ENCODE measurements around the gene PTPRM. TPM values are rescaled to one million over a fixed set of nuclear protein-coding genes. Genes with fewer than 3 reads are reported as not detected.

The PTPRM gene
- polyA plus RNA-seq, 1 donor from 2014 or later, result 126 TPM

DNA sequence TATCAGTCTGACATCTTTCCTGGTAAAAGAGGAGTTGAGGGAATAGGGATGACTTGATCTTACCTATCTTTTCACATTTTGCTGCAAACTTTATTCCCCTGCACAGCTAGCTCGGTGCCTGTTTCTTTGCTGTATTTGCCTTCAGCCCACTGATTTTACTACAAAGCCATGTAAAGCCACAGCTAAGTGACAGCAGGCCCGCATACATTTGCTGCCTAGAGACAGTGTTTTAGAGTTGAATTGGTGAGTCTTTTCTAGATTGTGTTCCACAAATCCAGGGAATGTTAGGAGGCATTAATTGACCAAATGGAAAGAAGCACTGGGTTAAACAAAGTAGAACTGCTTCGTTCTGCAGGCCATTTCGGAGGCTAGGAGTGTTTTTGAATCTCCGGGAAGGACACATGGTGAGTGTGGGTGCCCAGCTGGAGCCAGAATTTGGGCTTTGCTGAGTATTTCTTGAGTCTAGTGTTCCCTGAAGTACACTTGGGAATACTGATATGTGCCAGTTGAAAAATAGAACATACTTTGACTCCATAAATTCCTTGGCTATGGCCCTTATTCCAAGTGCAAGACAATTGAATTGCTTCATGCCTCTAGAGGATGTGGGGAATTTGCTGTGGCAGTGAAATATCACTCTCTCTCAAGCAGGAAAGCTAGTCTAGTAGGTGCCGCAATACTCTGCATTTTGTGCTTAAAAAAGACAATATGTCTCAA lies 329.8 kb downstream of the PTPRM start:
- H2AFZ ChIP-seq (ENCODE audit: low read depth, low read length), result no peak overlapping the region
- no peaks in the 10 kb centered on the region for H3K9me2 ChIP-seq (ENCODE audit: insufficient read depth, low read length)
- no peak for TF ChIP-seq MXI1 (conservative IDR thresholded peaks at IDR 0.05; ENCODE audit: poor library complexity, severe bottlenecking)
- TF ChIP-seq TAF1 (IDR thresholded peaks at IDR 0.05; ENCODE audit: low read depth), result no peak
- TF ChIP-seq, protein P1, sequence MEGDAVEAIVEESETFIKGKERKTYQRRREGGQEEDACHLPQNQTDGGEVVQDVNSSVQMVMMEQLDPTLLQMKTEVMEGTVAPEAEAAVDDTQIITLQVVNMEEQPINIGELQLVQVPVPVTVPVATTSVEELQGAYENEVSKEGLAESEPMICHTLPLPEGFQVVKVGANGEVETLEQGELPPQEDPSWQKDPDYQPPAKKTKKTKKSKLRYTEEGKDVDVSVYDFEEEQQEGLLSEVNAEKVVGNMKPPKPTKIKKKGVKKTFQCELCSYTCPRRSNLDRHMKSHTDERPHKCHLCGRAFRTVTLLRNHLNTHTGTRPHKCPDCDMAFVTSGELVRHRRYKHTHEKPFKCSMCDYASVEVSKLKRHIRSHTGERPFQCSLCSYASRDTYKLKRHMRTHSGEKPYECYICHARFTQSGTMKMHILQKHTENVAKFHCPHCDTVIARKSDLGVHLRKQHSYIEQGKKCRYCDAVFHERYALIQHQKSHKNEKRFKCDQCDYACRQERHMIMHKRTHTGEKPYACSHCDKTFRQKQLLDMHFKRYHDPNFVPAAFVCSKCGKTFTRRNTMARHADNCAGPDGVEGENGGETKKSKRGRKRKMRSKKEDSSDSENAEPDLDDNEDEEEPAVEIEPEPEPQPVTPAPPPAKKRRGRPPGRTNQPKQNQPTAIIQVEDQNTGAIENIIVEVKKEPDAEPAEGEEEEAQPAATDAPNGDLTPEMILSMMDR (IDR thresholded peaks at IDR 0.05; ENCODE audit: poor library complexity, severe bottlenecking), result no peak
- no peak for TF ChIP-seq POLR2AphosphoS5 (IDR thresholded peaks at IDR 0.05)
- TF ChIP-seq EZH2 (IDR thresholded peaks at IDR 0.05; ENCODE audit: borderline replicate concordance, insufficient read depth, low read length, poor library complexity, severe bottlenecking), result no peak
- TF ChIP-seq, protein P2, sequence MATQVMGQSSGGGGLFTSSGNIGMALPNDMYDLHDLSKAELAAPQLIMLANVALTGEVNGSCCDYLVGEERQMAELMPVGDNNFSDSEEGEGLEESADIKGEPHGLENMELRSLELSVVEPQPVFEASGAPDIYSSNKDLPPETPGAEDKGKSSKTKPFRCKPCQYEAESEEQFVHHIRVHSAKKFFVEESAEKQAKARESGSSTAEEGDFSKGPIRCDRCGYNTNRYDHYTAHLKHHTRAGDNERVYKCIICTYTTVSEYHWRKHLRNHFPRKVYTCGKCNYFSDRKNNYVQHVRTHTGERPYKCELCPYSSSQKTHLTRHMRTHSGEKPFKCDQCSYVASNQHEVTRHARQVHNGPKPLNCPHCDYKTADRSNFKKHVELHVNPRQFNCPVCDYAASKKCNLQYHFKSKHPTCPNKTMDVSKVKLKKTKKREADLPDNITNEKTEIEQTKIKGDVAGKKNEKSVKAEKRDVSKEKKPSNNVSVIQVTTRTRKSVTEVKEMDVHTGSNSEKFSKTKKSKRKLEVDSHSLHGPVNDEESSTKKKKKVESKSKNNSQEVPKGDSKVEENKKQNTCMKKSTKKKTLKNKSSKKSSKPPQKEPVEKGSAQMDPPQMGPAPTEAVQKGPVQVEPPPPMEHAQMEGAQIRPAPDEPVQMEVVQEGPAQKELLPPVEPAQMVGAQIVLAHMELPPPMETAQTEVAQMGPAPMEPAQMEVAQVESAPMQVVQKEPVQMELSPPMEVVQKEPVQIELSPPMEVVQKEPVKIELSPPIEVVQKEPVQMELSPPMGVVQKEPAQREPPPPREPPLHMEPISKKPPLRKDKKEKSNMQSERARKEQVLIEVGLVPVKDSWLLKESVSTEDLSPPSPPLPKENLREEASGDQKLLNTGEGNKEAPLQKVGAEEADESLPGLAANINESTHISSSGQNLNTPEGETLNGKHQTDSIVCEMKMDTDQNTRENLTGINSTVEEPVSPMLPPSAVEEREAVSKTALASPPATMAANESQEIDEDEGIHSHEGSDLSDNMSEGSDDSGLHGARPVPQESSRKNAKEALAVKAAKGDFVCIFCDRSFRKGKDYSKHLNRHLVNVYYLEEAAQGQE (IDR thresholded peaks at IDR 0.05; ENCODE audit: borderline replicate concordance), result no peak
- no peak for TF ChIP-seq EP300 (conservative IDR thresholded peaks at IDR 0.05; ENCODE audit: poor library complexity, severe bottlenecking)
- TF ChIP-seq RAD21 (conservative IDR thresholded peaks at IDR 0.05), result no peak
- TF ChIP-seq SMC3 (conservative IDR thresholded peaks at IDR 0.05; ENCODE audit: poor library complexity), result no peak
- no peaks in the 10 kb centered on the region for H3K36me3 ChIP-seq (ENCODE audit: insufficient read depth, low read length)
- H3K9me3 ChIP-seq (ENCODE audit: low read length), result no peaks in the 10 kb centered on the region
- no peak overlapping the region for H3K4me3 ChIP-seq (ENCODE audit: low read length)
- H3K27me3 ChIP-seq (ENCODE audit: insufficient read depth, low read depth, low read length), result no peaks in the 10 kb centered on the region
- H3K4me2 ChIP-seq (ENCODE audit: low read length), result no peak overlapping the region
- H3F3A ChIP-seq (ENCODE audit: insufficient read depth, low read length, poor library complexity, severe bottlenecking), result no peaks in the 10 kb centered on the region
- H3K27ac ChIP-seq (ENCODE audit: low read length), result no peak overlapping the region
- no peaks in the 10 kb centered on the region for H3K79me2 ChIP-seq (replicated peaks; ENCODE audit: insufficient read depth, low read length)
- H3K9ac ChIP-seq (ENCODE audit: low read length), result no peak overlapping the region
- H4K20me1 ChIP-seq (ENCODE audit: insufficient read depth), result no peaks in the 10 kb centered on the region

DNA sequence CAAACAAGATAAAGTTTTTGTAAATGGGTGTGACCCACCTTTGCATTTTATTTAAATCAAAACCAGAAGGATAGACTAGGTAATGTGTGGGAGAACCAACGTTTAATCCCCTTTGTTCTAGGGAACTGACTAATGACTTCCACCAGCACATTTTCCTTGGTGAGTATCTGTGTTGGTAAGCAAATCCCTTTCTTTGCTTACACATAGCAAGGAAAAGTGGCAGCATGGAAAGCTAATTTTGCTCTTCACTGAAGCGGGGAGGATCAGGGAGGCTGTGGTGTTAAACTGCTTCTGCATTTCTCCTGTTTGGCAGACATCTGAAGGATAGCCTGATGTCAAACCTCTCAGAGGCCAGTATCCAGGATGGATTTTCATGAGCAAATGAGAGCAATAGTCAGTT lies 331.1 kb downstream of the PTPRM start:
- no peak for TF ChIP-seq TAF1 (IDR thresholded peaks at IDR 0.05; ENCODE audit: low read depth)
- no peak for TF ChIP-seq EZH2 (IDR thresholded peaks at IDR 0.05; ENCODE audit: borderline replicate concordance, insufficient read depth, low read length, poor library complexity, severe bottlenecking)
- TF ChIP-seq, protein P1 (IDR thresholded peaks at IDR 0.05; ENCODE audit: poor library complexity, severe bottlenecking), result no peak
- no peak for TF ChIP-seq SMC3 (conservative IDR thresholded peaks at IDR 0.05; ENCODE audit: poor library complexity)
- no peak for TF ChIP-seq POLR2AphosphoS5 (IDR thresholded peaks at IDR 0.05)
- TF ChIP-seq, protein P2 (IDR thresholded peaks at IDR 0.05; ENCODE audit: borderline replicate concordance), result no peak
- no peaks in the 10 kb centered on the region for H3F3A ChIP-seq (ENCODE audit: insufficient read depth, low read length, poor library complexity, severe bottlenecking)
- no peaks in the 10 kb centered on the region for H3K9me2 ChIP-seq (ENCODE audit: insufficient read depth, low read length)
- no peaks in the 10 kb centered on the region for H4K20me1 ChIP-seq (ENCODE audit: insufficient read depth)
- H3K4me2 ChIP-seq (ENCODE audit: low read length), result no peak overlapping the region
- H3K9me3 ChIP-seq (ENCODE audit: low read length), result no peaks in the 10 kb centered on the region
- H3K27ac ChIP-seq (ENCODE audit: low read length), result no peak overlapping the region
- H3K79me2 ChIP-seq (replicated peaks; ENCODE audit: insufficient read depth, low read length), result no peaks in the 10 kb centered on the region
- H3K36me3 ChIP-seq (ENCODE audit: insufficient read depth, low read length), result no peaks in the 10 kb centered on the region
- H3K4me3 ChIP-seq (ENCODE audit: low read length), result no peak overlapping the region
- H3K27me3 ChIP-seq (ENCODE audit: insufficient read depth, low read depth, low read length), result no peaks in the 10 kb centered on the region
- no peak overlapping the region for H2AFZ ChIP-seq (ENCODE audit: low read depth, low read length)
- H3K9ac ChIP-seq (ENCODE audit: low read length), result no peak overlapping the region
